Uterus (tissue), 4 donors: ENCODE data around the gene CUL3. TPM values are rescaled to one million over a fixed set of nuclear protein-coding genes. Genes with fewer than 3 reads are reported as not detected.

Experiments
- DNase-seq, 2 donors: peaks; one replicate each; pipeline ENCODE4 v3.0.0-alpha.2; 2019 to 2020
- H3K27ac ChIP-seq, 2 donors: fragments of 200-600 bp; sonication (generic); 1 replicate in 1 of 2; 2 replicates in 1 of 2; pipeline ENCODE4 v1.5.1; 2016 to 2018
- H3K27me3 ChIP-seq, 2 donors: fragments of 200-600 bp; sonication (generic); one replicate each; pipeline ENCODE4 v1.5.1; 2018 to 2019; ENCODE audit warnings: control low read depth in 1 of 2
- H3K36me3 ChIP-seq, 2 donors: fragments of 200-600 bp; sonication (generic); one replicate each; pipeline ENCODE4 v1.5.1; 2019; ENCODE audit warnings: control low read depth in 1 of 2
- H3K4me1 ChIP-seq, 2 donors: fragments of 200-600 bp; sonication (generic); one replicate each; pipeline ENCODE4 v1.5.1; 2018 to 2019; ENCODE audit warnings: control low read depth in 1 of 2
- H3K4me3 ChIP-seq, 2 donors: fragments of 200-600 bp; sonication (generic); 1 replicate in 1 of 2; 2 replicates in 1 of 2; pipeline ENCODE4 v1.5.1; 2018 to 2019; ENCODE audit warnings: mild to moderate bottlenecking in 1 of 2
- H3K9me3 ChIP-seq, 2 donors: fragments of 200-600 bp; sonication (generic); one replicate each; pipeline ENCODE4 v1.5.1; 2019; ENCODE audit warnings: control low read depth in 1 of 2
- CTCF ChIP-seq, 4 experiments: fragments of 200-600 bp in 2 of 4; fragments of 450-650 bp in 2 of 4; sonication (generic) in 2 of 4; IDR thresholded peaks; one replicate each; pipeline ENCODE4 v1.5.1; 2016 to 2019; ENCODE audit warnings: antibody characterized with exemption in 4 of 4, mild to moderate bottlenecking in 2 of 4, moderate library complexity in 1 of 4
- POLR2A ChIP-seq, 2 donors: fragments of 450-650 bp; IDR thresholded peaks; one replicate each; pipeline ENCODE4 v1.6.1; 2016; ENCODE audit warnings: antibody characterized with exemption in 2 of 2, mild to moderate bottlenecking in 1 of 2, moderate library complexity in 1 of 2
- intact Hi-C: fragments of 100-400 bp; cut with DNase I; formaldehyde crosslinking; loops from one replicate; pipeline ENCODE4 v1.15.1; 2023; ENCODE audit warnings: low total_unique reads
- total RNA-seq, 4 donors: library from RNA; depleted of rRNA in 3 of 4; stranded (reverse); fragments of >200 nt in 3 of 4; gene quantifications; one replicate each; pipeline versions ENCODE4 v1.1.0 to v1.2.4, GENCODE V29; 2014 to 2023
- donor health status: DM: yes; HTN: yes; CAD: no.

Gene CUL3
- total RNA-seq, 4 donors from 2014 or later = 37.4 to 126 (median 97.5) TPM

DNA sequence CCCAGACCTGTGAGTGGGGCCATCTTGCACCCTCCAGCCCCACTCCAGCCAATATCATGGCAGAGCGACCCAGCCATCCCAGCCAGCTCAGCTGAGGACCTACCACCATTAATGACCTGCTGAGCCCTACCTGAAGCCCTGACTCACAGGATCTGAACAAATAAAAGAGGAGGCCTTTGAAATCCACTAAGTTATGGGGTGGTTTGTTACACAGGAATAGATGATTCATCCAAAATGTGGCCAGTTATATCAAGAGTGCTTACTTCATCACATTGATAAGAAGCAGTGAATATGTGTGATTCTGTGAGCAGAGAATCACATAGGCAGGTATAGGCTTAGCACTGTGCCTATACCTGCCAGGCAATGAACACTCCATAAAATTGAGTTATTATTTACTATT lies 148.5 kb downstream of the CUL3 start:
- H3K4me3 ChIP-seq = no peak overlapping the region
- H3K36me3 ChIP-seq = no peaks in the 10 kb centered on the region
- H3K4me1 ChIP-seq = no peaks in the 10 kb centered on the region
- intact Hi-C loops = no loop called here
- no peak overlapping the region for H3K27ac ChIP-seq
- no peak for TF ChIP-seq CTCF (IDR thresholded peaks at IDR 0.05)
- TF ChIP-seq POLR2A (IDR thresholded peaks at IDR 0.05) = no peak
- no peak for DNase-seq
- no peaks in the 10 kb centered on the region for H3K27me3 ChIP-seq
- no peaks in the 10 kb centered on the region for H3K9me3 ChIP-seq

DNA sequence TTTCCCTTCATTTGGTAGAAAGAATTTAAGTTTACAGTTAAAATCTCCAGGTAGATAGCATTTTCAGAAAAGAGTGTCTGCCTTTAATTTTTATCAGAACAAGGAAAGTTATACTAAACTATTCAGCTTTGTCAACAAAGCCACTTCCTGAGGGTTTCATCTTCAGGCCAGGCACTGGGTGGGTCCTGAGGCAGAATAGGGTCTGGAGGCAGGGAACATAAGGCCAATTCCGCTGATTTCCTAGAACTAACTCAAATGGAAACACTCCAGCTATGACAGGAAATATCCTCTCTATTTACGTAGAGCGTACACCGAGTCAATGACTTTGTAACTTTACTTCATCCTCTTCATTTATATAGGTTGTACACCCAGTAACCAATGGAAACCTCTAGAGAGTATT lies 150.5 kb downstream of the CUL3 start:
- Histone ChIP-seq H3K27me3 (no peaks in the 10 kb centered on the region), H3K27ac (no peak overlapping the region), H3K4me3 (no peak overlapping the region), H3K36me3 (no peaks in the 10 kb centered on the region), H3K4me1 (no peaks in the 10 kb centered on the region), H3K9me3 (no peaks in the 10 kb centered on the region)
- intact Hi-C loops = no loop called here
- no peak for DNase-seq
- no peak for TF ChIP-seq CTCF (IDR thresholded peaks at IDR 0.05)
- TF ChIP-seq POLR2A (IDR thresholded peaks at IDR 0.05) = no peak

GRCh38 chr2:224433442-224433841 lies 151.7 kb downstream of the CUL3 start:
- intact Hi-C loops = no loop called here
- Histone ChIP-seq H3K4me1 (no peaks in the 10 kb centered on the region), H3K27ac (no peak overlapping the region), H3K36me3 (no peaks in the 10 kb centered on the region), H3K4me3 (no peak overlapping the region), H3K27me3 (no peaks in the 10 kb centered on the region), H3K9me3 (no peaks in the 10 kb centered on the region)
- TF ChIP-seq CTCF (IDR thresholded peaks at IDR 0.05) = no peak
- no peak for DNase-seq

DNA sequence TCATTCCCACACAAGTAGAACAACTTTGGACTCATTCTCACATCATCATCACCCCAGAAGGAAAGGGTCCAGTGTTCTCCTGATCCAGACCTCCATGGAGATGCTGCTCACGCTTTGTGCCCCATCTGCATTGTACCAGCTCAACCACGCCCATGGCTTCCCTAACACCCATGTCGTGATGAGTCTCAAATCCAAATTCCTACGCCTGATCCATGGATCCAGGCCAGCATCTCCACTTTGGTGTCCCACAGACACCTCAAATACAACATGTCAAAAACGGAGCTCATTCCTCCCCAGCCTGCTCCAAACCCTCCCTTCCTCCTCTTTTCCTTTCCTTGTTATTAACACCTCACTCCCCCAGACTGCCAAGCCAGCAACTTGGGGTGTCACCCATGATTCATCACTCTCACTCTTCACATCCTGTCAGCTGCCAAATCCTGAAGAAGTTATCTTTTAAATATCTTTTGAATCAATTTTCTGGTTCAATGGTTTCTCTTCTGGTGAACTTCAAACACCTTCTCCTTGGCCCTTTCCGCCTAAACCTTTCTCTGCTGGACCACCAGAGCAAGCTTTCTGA lies 153.1 kb downstream of the CUL3 start:
- Histone ChIP-seq H3K4me1 (no peaks in the 10 kb centered on the region), H3K36me3 (no peaks in the 10 kb centered on the region), H3K9me3 (no peaks in the 10 kb centered on the region), H3K27me3 (no peaks in the 10 kb centered on the region), H3K4me3 (no peak overlapping the region), H3K27ac (no peak overlapping the region)
- no peak for DNase-seq
- TF ChIP-seq POLR2A (IDR thresholded peaks at IDR 0.05) = no peak
- no peak for TF ChIP-seq CTCF (IDR thresholded peaks at IDR 0.05)
- intact Hi-C loops = no loop called here

- intact Hi-C loops = no loop called here
- Histone ChIP-seq H3K9me3 (no peaks in the 10 kb centered on the region), H3K36me3 (no peaks in the 10 kb centered on the region), H3K4me3 (no peak overlapping the region), H3K27me3 (no peaks in the 10 kb centered on the region), H3K27ac (no peak overlapping the region), H3K4me1 (no peaks in the 10 kb centered on the region)
- DNase-seq = no peak
- no peak for TF ChIP-seq CTCF (IDR thresholded peaks at IDR 0.05)
- no peak for TF ChIP-seq POLR2A (IDR thresholded peaks at IDR 0.05)
Observed at GRCh38 chr2:224429441-224429810, 155.7 kb downstream of the CUL3 start.
